ENCODE measurements around the gene CCDC175.

GRCh38 chr14:59455411-59455810 lies 121.2 kb downstream of the CCDC175 start:
- no peak for TF ChIP-seq EZH2 (optimal IDR thresholded peaks at IDR 0.05; ENCODE audit: low read depth, low read length)
- no peak for TF ChIP-seq CTCF (IDR thresholded peaks at IDR 0.05; ENCODE audit: low read length)
